ENCODE results near the gene FMNL3. TPM values are rescaled to one million over a fixed set of nuclear protein-coding genes. Genes with fewer than 3 reads are reported as not detected.
A peak's percentile ranks its signal among the peaks of the same experiment; 100 is the strongest.

FMNL3 gene
- total RNA-seq, 1 donor from 2014 or later: 11.0 TPM

- peak in 1 of 3 experiments; percentile 63 for TF ChIP-seq CTCF (IDR thresholded peaks at IDR 0.05)
- no peak for TF ChIP-seq POLR2A (IDR thresholded peaks at IDR 0.05)
- peak; percentile 88 to 91 for TF ChIP-seq POLR2AphosphoS5 (IDR thresholded peaks at IDR 0.05; ENCODE audit: insufficient read depth in 1 of 2, low read depth in 1 of 2)
- Histone ChIP-seq H3K4me1 (peaks cover 52% of the 10 kb centered on the region), H3K4me3 (peak overlapping the region in 1 of 2 donors; percentile 2), H3K36me3 (no peaks in the 10 kb centered on the region), H3K9me3 (no peaks in the 10 kb centered on the region), H3K27me3 (no peaks in the 10 kb centered on the region), H3K27ac (peak overlapping the region; percentile 83)
- DNase-seq (ENCODE audit: extremely low spot score in 2 of 2): peak in 1 of 2 donors; percentile 94
- intact Hi-C loops (cut with DNase I): no loop called here
These were observed 33.5 kb downstream of the FMNL3 start for GRCh38 chr12:49673446-49674317.

GRCh38 chr12:49672301-49673217, 34.6 kb downstream of the FMNL3 start:
- Histone ChIP-seq H3K27ac (peak overlapping the region; percentile 83), H3K4me1 (peaks cover 52% of the 10 kb centered on the region), H3K4me3 (peak overlapping the region in 1 of 2 donors; percentile 2), H3K9me3 (no peaks in the 10 kb centered on the region), H3K36me3 (no peaks in the 10 kb centered on the region), H3K27me3 (no peaks in the 10 kb centered on the region)
- intact Hi-C loops (cut with DNase I): no loop called here
- TF ChIP-seq CTCF (IDR thresholded peaks at IDR 0.05) (no peak), POLR2AphosphoS5 (IDR thresholded peaks at IDR 0.05; ENCODE audit: insufficient read depth in 1 of 2, low read depth in 1 of 2) (no peak), POLR2A (IDR thresholded peaks at IDR 0.05) (no peak)
- no peak for DNase-seq (ENCODE audit: extremely low spot score in 2 of 2)

- no peaks in the 10 kb centered on the region for H3K36me3 ChIP-seq
- intact Hi-C loops (cut with DNase I): no loop called here
- DNase-seq (ENCODE audit: extremely low spot score in 2 of 2): no peak
- no peaks in the 10 kb centered on the region for H3K27me3 ChIP-seq
- no peak for TF ChIP-seq CTCF (IDR thresholded peaks at IDR 0.05)
- no peak for TF ChIP-seq POLR2A (IDR thresholded peaks at IDR 0.05)
- no peak for TF ChIP-seq POLR2AphosphoS5 (IDR thresholded peaks at IDR 0.05; ENCODE audit: insufficient read depth in 1 of 2, low read depth in 1 of 2)
- H3K9me3 ChIP-seq: no peaks in the 10 kb centered on the region
- peak overlapping the region; percentile 83 for H3K27ac ChIP-seq
- H3K4me3 ChIP-seq: no peak overlapping the region
- H3K4me1 ChIP-seq: peaks cover 52% of the 10 kb centered on the region
These were observed 36.0 kb downstream of the FMNL3 start for GRCh38 chr12:49671031-49671765.

- intact Hi-C loops (cut with DNase I): no loop called here
- no peak for DNase-seq (ENCODE audit: extremely low spot score in 2 of 2)
- peaks cover 44% of the 10 kb centered on the region for H3K4me1 ChIP-seq
- TF ChIP-seq POLR2AphosphoS5 (IDR thresholded peaks at IDR 0.05; ENCODE audit: insufficient read depth in 1 of 2, low read depth in 1 of 2): no peak
- TF ChIP-seq POLR2A (IDR thresholded peaks at IDR 0.05): no peak
- no peak for TF ChIP-seq CTCF (IDR thresholded peaks at IDR 0.05)
- H3K27ac ChIP-seq: no peak overlapping the region
- no peaks in the 10 kb centered on the region for H3K27me3 ChIP-seq
- no peaks in the 10 kb centered on the region for H3K9me3 ChIP-seq
- H3K36me3 ChIP-seq: no peaks in the 10 kb centered on the region
- no peak overlapping the region for H3K4me3 ChIP-seq
These were observed 37.4 kb downstream of the FMNL3 start for GRCh38 chr12:49669796-49670195.

Measured in vagina (tissue), 2 donors.